Limb (tissue), 2 donors: ENCODE results near the gene CACNA1C.

Experiments used
- DNase-seq, 2 donors: peaks; one replicate each; pipeline ENCODE4 v3.0.0-alpha.2; 2016; ENCODE audit errors: extremely low spot score in 2 of 2

CACNA1C gene

GRCh38 chr12:2312770-2313169 is 260.0 kb downstream of the CACNA1C start:
- no peak for DNase-seq

GRCh38 chr12:2314492-2314891 is 261.7 kb downstream of the CACNA1C start:
- no peak for DNase-seq

GRCh38 chr12:2317772-2318171 is 265.0 kb downstream of the CACNA1C start:
- no peak for DNase-seq

- DNase-seq = no peak
Measured at GRCh38 chr12:2318286-2318685, 265.5 kb downstream of the CACNA1C start.

GRCh38 chr12:2319136-2319535 is 266.3 kb downstream of the CACNA1C start:
- DNase-seq = no peak

GRCh38 chr12:2319737-2320506 is 267.1 kb downstream of the CACNA1C start:
- no peak for DNase-seq

- DNase-seq = no peak
Measured at GRCh38 chr12:2320841-2321240, 268.1 kb downstream of the CACNA1C start.

GRCh38 chr12:2322554-2323120 is 269.9 kb downstream of the CACNA1C start:
- DNase-seq = no peak

- no peak for DNase-seq
Measured at GRCh38 chr12:2323532-2324255, 270.9 kb downstream of the CACNA1C start.

GRCh38 chr12:2324387-2324786 is 271.6 kb downstream of the CACNA1C start:
- DNase-seq = peak; percentile 8 to 76

- no peak for DNase-seq
Measured at GRCh38 chr12:2325519-2325918, 272.7 kb downstream of the CACNA1C start.

- DNase-seq = no peak
Measured at GRCh38 chr12:2326470-2326869, 273.7 kb downstream of the CACNA1C start.

- DNase-seq = no peak
Measured at GRCh38 chr12:2328661-2329060, 275.9 kb downstream of the CACNA1C start.

- no peak for DNase-seq
Measured at GRCh38 chr12:2329661-2330210, 276.9 kb downstream of the CACNA1C start.

- no peak for DNase-seq
Measured at GRCh38 chr12:2332236-2332635, 279.4 kb downstream of the CACNA1C start.

GRCh38 chr12:2332947-2333346 is 280.2 kb downstream of the CACNA1C start:
- DNase-seq = no peak

GRCh38 chr12:2333491-2334195 is 280.9 kb downstream of the CACNA1C start:
- DNase-seq = no peak

- no peak for DNase-seq
Measured at GRCh38 chr12:2334271-2334670, 281.5 kb downstream of the CACNA1C start.

GRCh38 chr12:2334689-2335088 is 281.9 kb downstream of the CACNA1C start:
- DNase-seq = no peak

GRCh38 chr12:2335109-2335508 is 282.3 kb downstream of the CACNA1C start:
- DNase-seq = no peak

- no peak for DNase-seq
Measured at GRCh38 chr12:2335513-2335912, 282.7 kb downstream of the CACNA1C start.

- no peak for DNase-seq
Measured at GRCh38 chr12:2335916-2336315, 283.1 kb downstream of the CACNA1C start.
